ENCODE results near the gene ZNF783. TPM values are rescaled to one million over a fixed set of nuclear protein-coding genes. Genes with fewer than 3 reads are reported as not detected.

ZNF783 gene
- total RNA-seq, 5 donors from 2014 or later (not counting 1 experiment from before 2014, with no cell fraction given) = 31.1 to 49.4 (median 46.6) TPM

DNA sequence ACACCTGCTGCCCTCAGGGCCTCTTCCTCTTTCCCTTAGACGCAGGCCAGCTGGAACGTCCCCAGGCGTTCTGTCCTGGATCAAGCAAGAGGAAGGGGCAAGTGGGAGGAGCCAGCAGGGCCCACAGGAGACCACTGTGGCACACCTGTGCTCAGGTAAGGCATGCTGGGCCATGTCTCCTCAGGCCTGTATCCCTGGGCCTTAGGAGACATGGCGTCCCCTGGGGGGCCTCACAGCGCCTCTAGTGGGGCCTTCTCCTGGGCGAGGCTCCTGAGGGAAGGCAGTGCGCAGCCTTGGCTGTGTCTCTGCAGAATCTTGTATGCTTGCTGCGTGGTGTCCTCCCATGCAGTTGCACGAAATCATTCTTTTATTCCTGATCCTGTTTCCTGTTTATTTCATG is 31.3 kb downstream of the ZNF783 start:
- ATAC-seq (replicated peaks in 1 of 4) = no peak
- DNase-seq = no peak
- ChIA-PET CTCF (no interaction called here), POLR2A (no interaction called here)
- Histone ChIP-seq H3K9me3 (no peaks in the 10 kb centered on the region), H3K27me3 (replicated peaks in 1 of 2; ENCODE audit: control insufficient read depth in 2 of 2, extremely low read depth in 1 of 2, insufficient read depth in 2 of 2, low read length in 1 of 2) (no peaks in the 10 kb centered on the region), H3K36me3 (ENCODE audit: control insufficient read depth in 2 of 2, extremely low read depth in 1 of 2, insufficient read depth in 1 of 2, low read length in 1 of 2) (peaks cover 5 to 19% of the 10 kb centered on the region in 2 donors), H3K4me1 (ENCODE audit: control insufficient read depth in 1 of 2, extremely low read depth in 1 of 2, insufficient read depth in 2 of 2, low read length in 2 of 2) (no peaks in the 10 kb centered on the region), H3K27ac (ENCODE audit: low read length) (no peak overlapping the region), H3K4me3 (ENCODE audit: control insufficient read depth in 1 of 2, extremely low read depth in 1 of 2, low read length in 1 of 2) (no peak overlapping the region)
- H3K4me1 Mint-ChIP-seq = peaks cover 5 to 11% (median 8%) of the 10 kb centered on the region in 3 donors
- no peaks in the 10 kb centered on the region for H3K27me3 Mint-ChIP-seq
- H3K9me3 Mint-ChIP-seq = no peaks in the 10 kb centered on the region
- H3K36me3 Mint-ChIP-seq = peaks cover 16% of the 10 kb centered on the region
- no peak overlapping the region for H3K27ac Mint-ChIP-seq
- WGBS (ENCODE audit: insufficient coverage) = 89% methylated on average over 8 of the region's 9 CpGs
- H3K4me3 Mint-ChIP-seq = no peak overlapping the region

GRCh38 chr7:149293946-149294633 is 32.1 kb downstream of the ZNF783 start:
- H3K4me3 Mint-ChIP-seq = no peak overlapping the region
- H3K27me3 Mint-ChIP-seq = no peaks in the 10 kb centered on the region
- ATAC-seq (replicated peaks in 1 of 4) = no peak
- H3K9me3 ChIP-seq = no peaks in the 10 kb centered on the region
- peaks cover 16% of the 10 kb centered on the region for H3K36me3 Mint-ChIP-seq
- CTCF ChIA-PET = no interaction called here
- 91% methylated on average over 12 of the region's 15 CpGs for WGBS (ENCODE audit: insufficient coverage)
- no peaks in the 10 kb centered on the region for H3K4me1 ChIP-seq (ENCODE audit: control insufficient read depth in 1 of 2, extremely low read depth in 1 of 2, insufficient read depth in 2 of 2, low read length in 2 of 2)
- no peak for DNase-seq
- POLR2A ChIA-PET = no interaction called here
- H3K4me3 ChIP-seq (ENCODE audit: control insufficient read depth in 1 of 2, extremely low read depth in 1 of 2, low read length in 1 of 2) = no peak overlapping the region
- H3K4me1 Mint-ChIP-seq = peaks cover 5 to 11% (median 8%) of the 10 kb centered on the region in 3 donors
- H3K27ac Mint-ChIP-seq = no peak overlapping the region
- H3K36me3 ChIP-seq (ENCODE audit: control insufficient read depth in 2 of 2, extremely low read depth in 1 of 2, insufficient read depth in 1 of 2, low read length in 1 of 2) = peaks cover 5 to 19% of the 10 kb centered on the region in 2 donors
- no peaks in the 10 kb centered on the region for H3K9me3 Mint-ChIP-seq
- H3K27me3 ChIP-seq (replicated peaks in 1 of 2; ENCODE audit: control insufficient read depth in 2 of 2, extremely low read depth in 1 of 2, insufficient read depth in 2 of 2, low read length in 1 of 2) = no peaks in the 10 kb centered on the region
- no peak overlapping the region for H3K27ac ChIP-seq (ENCODE audit: low read length)

DNA sequence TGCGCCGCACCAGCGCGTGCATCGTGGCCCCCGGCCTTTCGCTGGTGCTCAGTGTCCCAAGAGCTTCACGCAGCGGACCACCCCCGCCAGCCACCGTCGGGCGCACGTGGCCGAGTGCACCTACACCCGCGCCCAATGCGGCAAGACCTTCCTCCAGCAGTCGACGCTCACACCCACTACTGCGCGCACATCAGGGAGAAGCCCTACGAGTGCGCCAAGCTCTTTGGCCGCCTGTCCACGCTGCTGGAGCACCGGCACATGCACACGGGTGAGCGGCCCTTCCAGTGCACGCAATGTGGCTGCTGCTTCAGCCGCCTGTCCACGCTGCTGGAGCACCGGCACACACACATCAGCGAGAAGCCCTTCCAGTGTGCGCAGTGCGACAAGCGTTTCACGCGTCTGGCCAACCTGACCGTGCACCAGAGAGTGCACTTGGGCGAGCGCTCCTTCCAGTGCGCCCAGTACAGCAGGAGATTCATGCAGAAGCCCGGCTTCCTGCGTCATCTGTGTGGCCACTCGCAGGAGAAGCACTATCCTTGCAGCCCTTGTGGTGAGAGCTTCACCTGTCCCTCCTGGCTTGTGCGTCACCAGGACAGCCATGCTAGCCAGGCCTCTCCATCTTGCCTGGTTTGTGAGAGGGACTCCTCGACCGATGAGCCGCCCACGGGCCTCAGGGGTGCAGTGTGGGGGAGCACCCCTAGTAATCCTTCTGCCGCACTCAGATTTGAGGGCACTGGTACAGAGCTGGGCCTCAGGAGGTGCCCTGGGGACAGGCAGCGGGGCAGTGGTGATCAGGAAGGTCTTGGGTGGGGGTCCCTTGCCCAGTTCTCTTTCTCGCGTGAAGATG is 32.9 kb downstream of the ZNF783 start:
- no peak overlapping the region for H3K27ac Mint-ChIP-seq
- Histone ChIP-seq H3K27me3 (replicated peaks in 1 of 2; ENCODE audit: control insufficient read depth in 2 of 2, extremely low read depth in 1 of 2, insufficient read depth in 2 of 2, low read length in 1 of 2) (no peaks in the 10 kb centered on the region), H3K4me1 (ENCODE audit: control insufficient read depth in 1 of 2, extremely low read depth in 1 of 2, insufficient read depth in 2 of 2, low read length in 2 of 2) (no peaks in the 10 kb centered on the region), H3K36me3 (ENCODE audit: control insufficient read depth in 2 of 2, extremely low read depth in 1 of 2, insufficient read depth in 1 of 2, low read length in 1 of 2) (peaks cover 5 to 14% of the 10 kb centered on the region in 2 donors), H3K27ac (ENCODE audit: low read length) (no peak overlapping the region), H3K4me3 (ENCODE audit: control insufficient read depth in 1 of 2, extremely low read depth in 1 of 2, low read length in 1 of 2) (no peak overlapping the region), H3K9me3 (no peaks in the 10 kb centered on the region)
- 98% methylated on average over 49 of the region's 55 CpGs for WGBS (ENCODE audit: insufficient coverage)
- ChIA-PET CTCF (no interaction called here), POLR2A (no interaction called here)
- H3K27me3 Mint-ChIP-seq = no peaks in the 10 kb centered on the region
- DNase-seq (no peak), ATAC-seq (replicated peaks in 1 of 4) (no peak)
- H3K36me3 Mint-ChIP-seq = peaks cover 16% of the 10 kb centered on the region
- H3K9me3 Mint-ChIP-seq = no peaks in the 10 kb centered on the region
- peaks cover 5 to 11% (median 8%) of the 10 kb centered on the region in 3 donors for H3K4me1 Mint-ChIP-seq
- H3K4me3 Mint-ChIP-seq = no peak overlapping the region

GRCh38 chr7:149295481-149295850 is 33.5 kb downstream of the ZNF783 start:
- H3K36me3 ChIP-seq (ENCODE audit: control insufficient read depth in 2 of 2, extremely low read depth in 1 of 2, insufficient read depth in 1 of 2, low read length in 1 of 2) = peaks cover 5 to 14% of the 10 kb centered on the region in 2 donors
- POLR2A ChIA-PET = no interaction called here
- no peak overlapping the region for H3K4me3 ChIP-seq (ENCODE audit: control insufficient read depth in 1 of 2, extremely low read depth in 1 of 2, low read length in 1 of 2)
- no peaks in the 10 kb centered on the region for H3K9me3 ChIP-seq
- no peaks in the 10 kb centered on the region for H3K27me3 ChIP-seq (replicated peaks in 1 of 2; ENCODE audit: control insufficient read depth in 2 of 2, extremely low read depth in 1 of 2, insufficient read depth in 2 of 2, low read length in 1 of 2)
- H3K4me3 Mint-ChIP-seq = no peak overlapping the region
- peaks cover 5 to 10% (median 8%) of the 10 kb centered on the region in 3 donors for H3K4me1 Mint-ChIP-seq
- peaks cover 16% of the 10 kb centered on the region for H3K36me3 Mint-ChIP-seq
- H3K27ac ChIP-seq (ENCODE audit: low read length) = no peak overlapping the region
- H3K27ac Mint-ChIP-seq = no peak overlapping the region
- no peak for DNase-seq
- WGBS (ENCODE audit: insufficient coverage) = 95% methylated on average over 4 of the region's 6 CpGs
- H3K27me3 Mint-ChIP-seq = no peaks in the 10 kb centered on the region
- no peaks in the 10 kb centered on the region for H3K9me3 Mint-ChIP-seq
- H3K4me1 ChIP-seq (ENCODE audit: control insufficient read depth in 1 of 2, extremely low read depth in 1 of 2, insufficient read depth in 2 of 2, low read length in 2 of 2) = no peaks in the 10 kb centered on the region
- CTCF ChIA-PET = no interaction called here
- no peak for ATAC-seq (replicated peaks in 1 of 4)

DNA sequence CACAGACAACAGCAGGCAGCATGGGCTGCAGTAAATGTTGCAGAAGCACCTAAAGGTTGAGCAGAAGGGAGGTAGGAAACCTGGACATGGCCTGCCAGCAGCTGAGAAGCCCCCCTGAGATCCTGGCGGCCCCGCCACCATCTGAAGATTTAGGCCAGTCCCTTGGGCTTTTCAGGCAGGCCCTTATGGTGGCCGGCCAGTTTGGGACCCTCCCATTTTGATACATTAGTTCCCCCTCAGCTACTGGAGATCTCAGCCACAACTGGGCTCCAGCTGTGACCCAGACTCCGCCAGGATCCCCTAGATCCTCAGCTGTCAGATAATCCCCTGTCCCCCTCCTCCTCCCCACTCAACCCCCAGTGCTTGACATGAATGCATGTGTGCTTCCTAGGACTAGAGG is 34.4 kb downstream of the ZNF783 start:
- no peak for ATAC-seq (replicated peaks in 1 of 4)
- POLR2A ChIA-PET = no interaction called here
- Mint-ChIP-seq H3K36me3 (peaks cover 12% of the 10 kb centered on the region), H3K4me1 (peaks cover 4 to 5% (median 4%) of the 10 kb centered on the region in 3 donors), H3K27me3 (no peaks in the 10 kb centered on the region), H3K9me3 (no peaks in the 10 kb centered on the region), H3K27ac (no peak overlapping the region), H3K4me3 (no peak overlapping the region)
- no peaks in the 10 kb centered on the region for H3K4me1 ChIP-seq (ENCODE audit: control insufficient read depth in 1 of 2, extremely low read depth in 1 of 2, insufficient read depth in 2 of 2, low read length in 2 of 2)
- no peak overlapping the region for H3K27ac ChIP-seq (ENCODE audit: low read length)
- peaks cover 5 to 14% of the 10 kb centered on the region in 2 donors for H3K36me3 ChIP-seq (ENCODE audit: control insufficient read depth in 2 of 2, extremely low read depth in 1 of 2, insufficient read depth in 1 of 2, low read length in 1 of 2)
- WGBS (ENCODE audit: insufficient coverage) = 100% methylated on average over 3 of the region's 4 CpGs
- no peaks in the 10 kb centered on the region for H3K27me3 ChIP-seq (replicated peaks in 1 of 2; ENCODE audit: control insufficient read depth in 2 of 2, extremely low read depth in 1 of 2, insufficient read depth in 2 of 2, low read length in 1 of 2)
- no peaks in the 10 kb centered on the region for H3K9me3 ChIP-seq
- CTCF ChIA-PET = no interaction called here
- DNase-seq = no peak
- no peak overlapping the region for H3K4me3 ChIP-seq (ENCODE audit: control insufficient read depth in 1 of 2, extremely low read depth in 1 of 2, low read length in 1 of 2)

GRCh38 chr7:149297034-149297755 is 35.2 kb downstream of the ZNF783 start:
- ATAC-seq (replicated peaks in 1 of 4) (no peak), DNase-seq (no peak)
- Histone ChIP-seq H3K36me3 (ENCODE audit: control insufficient read depth in 2 of 2, extremely low read depth in 1 of 2, insufficient read depth in 1 of 2, low read length in 1 of 2) (peaks cover 5 to 14% of the 10 kb centered on the region in 2 donors), H3K4me3 (ENCODE audit: control insufficient read depth in 1 of 2, extremely low read depth in 1 of 2, low read length in 1 of 2) (no peak overlapping the region), H3K9me3 (no peaks in the 10 kb centered on the region), H3K4me1 (ENCODE audit: control insufficient read depth in 1 of 2, extremely low read depth in 1 of 2, insufficient read depth in 2 of 2, low read length in 2 of 2) (no peaks in the 10 kb centered on the region), H3K27ac (ENCODE audit: low read length) (no peak overlapping the region), H3K27me3 (replicated peaks in 1 of 2; ENCODE audit: control insufficient read depth in 2 of 2, extremely low read depth in 1 of 2, insufficient read depth in 2 of 2, low read length in 1 of 2) (peaks cover 0 to 3% of the 10 kb centered on the region in 2 experiments)
- H3K36me3 Mint-ChIP-seq = peaks cover 12% of the 10 kb centered on the region
- ChIA-PET CTCF (no interaction called here), POLR2A (no interaction called here)
- H3K4me1 Mint-ChIP-seq = peaks cover 4 to 5% (median 4%) of the 10 kb centered on the region in 3 donors
- H3K27me3 Mint-ChIP-seq = no peaks in the 10 kb centered on the region
- no peaks in the 10 kb centered on the region for H3K9me3 Mint-ChIP-seq
- H3K4me3 Mint-ChIP-seq = no peak overlapping the region
- 55% methylated on average over 1 of the region's 5 CpGs for WGBS (ENCODE audit: insufficient coverage)
- no peak overlapping the region for H3K27ac Mint-ChIP-seq

Measured in T-cell (primary cell).